Esophagus (tissue), 2 donors: Measurements from ENCODE around the gene NBEA. TPM values are rescaled to one million over a fixed set of nuclear protein-coding genes. Genes with fewer than 3 reads are reported as not detected.

Experiments
- H3K27ac ChIP-seq, 2 donors: one replicate each; pipeline ENCODE4 v1.5.1; 2013; ENCODE audit warnings: low read depth in 2 of 2, mild to moderate bottlenecking in 2 of 2, inconsistent platforms in 1 of 2, low read length in 1 of 2, moderate library complexity in 1 of 2
- H3K27me3 ChIP-seq, 2 donors: one replicate each; pipeline ENCODE4 v1.6.1; 2013; ENCODE audit warnings: low read length in 2 of 2, control low read depth in 1 of 2, mild to moderate bottlenecking in 1 of 2; ENCODE audit not compliant: insufficient read depth in 2 of 2, control insufficient read depth in 1 of 2
- H3K36me3 ChIP-seq, 2 donors: one replicate each; pipeline ENCODE4 v1.6.1; 2013; ENCODE audit warnings: low read length in 1 of 2; ENCODE audit not compliant: control insufficient read depth in 2 of 2, insufficient read depth in 2 of 2
- H3K4me1 ChIP-seq, 2 donors: one replicate each; pipeline ENCODE4 v1.6.1; 2013; ENCODE audit warnings: low read length in 1 of 2; ENCODE audit not compliant: control insufficient read depth in 2 of 2, insufficient read depth in 2 of 2
- H3K4me3 ChIP-seq, 2 donors: one replicate each; pipeline ENCODE4 v1.5.1; 2013; ENCODE audit warnings: low read length in 2 of 2, mild to moderate bottlenecking in 2 of 2, low read depth in 1 of 2, moderate library complexity in 1 of 2
- H3K9me3 ChIP-seq, 2 donors: one replicate each; pipeline ENCODE4 v1.6.1; 2013; ENCODE audit warnings: mild to moderate bottlenecking in 2 of 2, low read depth in 1 of 2, low read length in 1 of 2, moderate library complexity in 1 of 2; ENCODE audit not compliant: control insufficient read depth in 2 of 2, insufficient read depth in 1 of 2
- WGBS, 2 donors: extraction: QIAGEN DNeasy Blood & Tissue Kit; methylation state at CpG; one replicate each; pipeline ENCODE4 v1.1.7; 2013; 5-methylcytosine and 5-hydroxymethylcytosine counted together
- polyA plus RNA-seq, 2 donors: library from polyadenylated mRNA; stranded (reverse); fragments of 200-250 nt; gene quantifications; one replicate each; pipeline ENCODE4 v1.2.3, GENCODE V29; 2013
- donor health status: healthy with polysubstance abuse.
- donor health status: Bipolar disorder and iron deficiency.

NBEA gene
- polyA plus RNA-seq, 2 donors: 0.51 to 1.6 TPM

DNA sequence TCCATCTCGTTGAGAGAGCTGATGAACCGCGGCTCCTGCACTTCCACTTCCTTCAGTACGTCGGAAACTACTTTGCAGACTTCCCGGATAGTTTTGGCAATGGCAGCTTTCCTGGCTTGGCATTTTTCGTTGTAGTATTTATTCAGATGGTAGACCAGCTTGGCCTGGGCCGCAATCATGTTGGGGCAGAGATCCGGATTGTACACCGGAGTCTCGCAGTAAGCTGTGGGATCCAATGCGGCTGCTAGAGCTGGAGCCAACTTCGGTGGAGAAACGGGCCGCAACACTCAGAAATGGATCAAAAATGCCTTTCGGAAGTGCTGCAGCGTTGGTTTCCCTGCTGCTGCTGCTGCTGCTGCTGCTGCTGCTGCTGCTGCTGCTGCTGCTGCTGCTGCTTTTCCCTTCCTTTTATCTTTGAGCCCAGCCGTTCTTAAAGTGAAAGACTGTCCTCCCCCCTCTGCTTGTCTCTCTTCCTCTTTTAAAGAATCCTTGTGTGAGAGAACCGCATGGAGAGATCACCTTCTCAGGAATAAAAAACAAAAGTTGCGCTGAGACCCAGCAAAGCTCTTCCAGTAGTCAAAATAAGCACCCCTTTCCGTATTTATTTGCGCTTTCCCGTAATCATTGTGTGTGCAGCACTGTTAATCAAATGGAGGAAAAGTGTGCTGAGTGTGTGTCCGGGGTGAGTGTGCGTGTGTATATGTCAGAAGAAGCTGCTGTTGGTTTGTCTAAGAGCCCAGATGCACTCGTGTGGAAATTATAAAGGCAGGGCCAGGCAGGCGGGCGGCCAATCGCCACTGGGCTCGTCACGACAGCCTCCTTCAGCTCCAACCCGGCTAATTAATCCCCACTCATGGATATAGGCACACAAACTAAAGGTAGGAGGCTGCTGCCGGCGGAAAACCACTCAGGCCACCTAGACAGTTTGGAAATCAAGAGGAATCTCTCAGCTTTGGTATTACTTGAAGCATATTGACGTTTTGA lies 534.2 kb downstream of the NBEA start, which contains the start of gene MAB21L1:
Gene MAB21L1, minus strand, starts transcription at position 730 of the 984 bp plus-strand sequence. Its CDS starts 551 bp downstream, at position 179.
- H3K36me3 ChIP-seq: no peaks in the 10 kb centered on the region
- peaks cover 0 to 12% of the 10 kb centered on the region in 2 donors for H3K4me1 ChIP-seq
- peak within 1 kb of the TSS in 1 of 2 donors; percentile 1 for H3K27ac ChIP-seq
- peak within 1 kb of the TSS; percentile 32 to 34 for H3K4me3 ChIP-seq
- H3K9me3 ChIP-seq: peaks cover 0 to 12% of the 10 kb centered on the region in 2 donors
- H3K27me3 ChIP-seq: peaks cover 0 to 6% of the 10 kb centered on the region in 2 donors
- WGBS, 2 donors: 30 to 32% methylated on average over 35 of the region's 35 CpGs

DNA sequence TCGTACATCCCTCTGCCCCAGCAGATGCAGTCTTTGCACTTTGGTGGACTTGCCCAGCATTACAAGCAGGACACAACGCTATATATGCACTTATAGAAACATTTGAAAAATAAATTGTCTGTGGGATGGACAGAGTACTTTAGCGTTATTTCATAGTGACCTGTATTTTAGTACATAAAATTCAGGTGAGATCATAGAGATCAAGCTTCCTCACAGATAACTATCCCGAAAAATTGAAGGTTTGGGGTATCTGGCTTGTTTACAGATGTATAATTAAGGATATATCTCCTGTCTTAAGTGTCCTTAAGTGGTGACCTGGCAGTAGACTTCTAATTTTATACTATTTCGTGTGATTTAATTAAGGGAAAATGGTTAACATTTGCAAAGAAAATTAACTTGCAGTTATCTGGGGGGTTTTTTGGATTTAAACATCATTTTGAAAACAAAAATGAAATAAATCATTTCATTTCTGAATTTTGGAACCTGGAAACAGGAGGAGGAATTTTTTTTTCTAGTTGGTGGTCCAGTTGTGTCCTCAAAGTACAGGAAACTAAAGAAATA lies 535.4 kb downstream of the NBEA start:
- Histone ChIP-seq H3K27me3 (peaks cover 0 to 3% of the 10 kb centered on the region in 2 donors), H3K4me3 (no peak overlapping the region), H3K4me1 (peaks cover 0 to 12% of the 10 kb centered on the region in 2 donors), H3K36me3 (no peaks in the 10 kb centered on the region), H3K9me3 (peaks cover 0 to 12% of the 10 kb centered on the region in 2 donors), H3K27ac (no peak overlapping the region)
- WGBS, 2 donors: 58 to 61% methylated on average over 5 of the region's 5 CpGs

DNA sequence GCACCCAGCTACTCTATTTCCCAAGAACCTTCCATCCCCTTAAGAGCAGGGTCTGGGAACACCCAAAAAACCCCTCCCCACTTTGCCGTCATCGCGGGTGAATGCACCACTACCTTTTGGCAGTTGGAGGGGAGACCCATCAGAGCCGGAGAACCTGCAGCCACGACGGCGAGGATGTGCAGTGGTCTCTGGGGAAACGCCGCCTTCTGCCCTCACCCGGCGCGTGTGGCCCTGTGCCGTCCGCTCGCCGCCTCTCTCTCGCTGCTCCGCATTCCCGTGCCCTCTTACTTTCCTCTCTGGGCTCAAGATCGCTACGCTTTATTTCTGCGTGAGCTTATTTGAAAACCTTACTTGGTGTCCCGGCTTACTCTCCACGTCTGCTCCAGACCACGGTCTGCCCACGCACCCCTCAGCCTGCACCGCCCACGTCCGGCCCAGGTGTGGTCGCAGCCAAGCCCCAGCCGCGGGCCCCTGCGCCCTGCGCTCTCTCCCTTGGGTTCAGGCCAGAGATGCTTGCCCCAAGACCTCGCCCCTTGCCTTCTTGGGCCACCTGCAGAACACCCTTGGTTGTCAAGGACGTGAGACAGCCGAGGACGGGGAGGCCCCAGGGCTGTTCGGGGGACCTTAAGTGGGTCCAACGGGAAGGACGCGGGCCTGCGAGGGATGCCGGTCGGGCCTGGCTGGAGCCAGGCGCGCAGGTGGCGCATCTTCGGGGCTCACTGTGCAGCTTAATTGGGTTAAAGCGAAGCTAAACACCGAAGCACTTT lies 536.4 kb downstream of the NBEA start:
- H3K9me3 ChIP-seq: peaks cover 0 to 12% of the 10 kb centered on the region in 2 donors
- H3K36me3 ChIP-seq: no peaks in the 10 kb centered on the region
- 38 to 39% methylated on average over 45 to 51 of the region's 51 CpGs for WGBS, 2 donors
- H3K27ac ChIP-seq: no peak overlapping the region
- peaks cover 0 to 12% of the 10 kb centered on the region in 2 donors for H3K4me1 ChIP-seq
- no peak overlapping the region for H3K4me3 ChIP-seq
- H3K27me3 ChIP-seq: peaks cover 0 to 3% of the 10 kb centered on the region in 2 donors

- no peak overlapping the region for H3K4me3 ChIP-seq
- peaks cover 0 to 12% of the 10 kb centered on the region in 2 donors for H3K4me1 ChIP-seq
- H3K9me3 ChIP-seq: peaks cover 0 to 12% of the 10 kb centered on the region in 2 donors
- H3K36me3 ChIP-seq: no peaks in the 10 kb centered on the region
- WGBS, 2 donors: 71 to 73% methylated on average over 14 of the region's 14 CpGs
- H3K27me3 ChIP-seq: peaks cover 0 to 3% of the 10 kb centered on the region in 2 donors
- H3K27ac ChIP-seq: no peak overlapping the region
Observed at GRCh38 chr13:35479038-35479492, 537.0 kb downstream of the NBEA start.

DNA sequence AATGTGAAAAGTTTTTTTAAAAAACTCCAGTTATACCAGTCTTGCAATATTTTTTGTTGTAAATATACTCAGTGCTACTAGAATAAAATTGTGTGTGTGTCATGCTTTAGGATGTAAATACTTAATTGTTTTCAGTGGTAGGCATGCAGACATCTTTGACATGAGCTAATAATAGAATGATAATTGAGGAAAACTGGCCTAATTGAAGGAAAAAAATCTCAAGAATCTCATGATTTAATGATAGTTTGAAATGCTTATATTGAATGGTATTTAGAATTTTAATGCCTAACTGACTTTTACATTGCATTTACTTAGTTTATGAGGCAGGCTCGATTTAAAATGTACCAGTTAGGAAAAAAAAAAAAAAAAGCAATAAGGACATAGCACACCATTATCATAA lies 537.6 kb downstream of the NBEA start:
- H3K27me3 ChIP-seq: peaks cover 0 to 3% of the 10 kb centered on the region in 2 donors
- H3K4me1 ChIP-seq: peaks cover 0 to 12% of the 10 kb centered on the region in 2 donors
- H3K9me3 ChIP-seq: peaks cover 0 to 12% of the 10 kb centered on the region in 2 donors
- no peaks in the 10 kb centered on the region for H3K36me3 ChIP-seq
- no peak overlapping the region for H3K27ac ChIP-seq
- 80 to 86% methylated on average over 1 of the region's 1 CpG for WGBS, 2 donors
- H3K4me3 ChIP-seq: no peak overlapping the region

DNA sequence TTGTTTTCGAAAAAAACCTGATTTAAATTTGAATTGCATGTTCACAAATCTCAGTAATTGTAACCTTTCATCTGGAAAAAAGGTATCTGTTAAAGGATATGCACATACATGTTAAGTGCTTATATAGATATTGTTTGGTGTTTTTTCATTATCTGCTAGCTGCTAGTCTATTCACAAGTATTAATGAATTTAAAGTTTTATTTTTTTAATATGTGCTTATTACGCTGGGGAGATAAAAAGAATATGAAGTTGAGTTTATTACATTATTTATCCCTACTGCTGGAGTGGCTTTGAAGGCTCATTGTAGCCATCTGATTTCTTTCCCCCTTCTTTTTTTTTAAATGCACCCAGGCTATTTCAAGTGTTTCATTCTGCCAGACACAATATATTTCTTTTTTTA lies 538.3 kb downstream of the NBEA start:
- H3K27me3 ChIP-seq: peaks cover 0 to 3% of the 10 kb centered on the region in 2 donors
- WGBS, 2 donors: 88 to 90% methylated on average over 2 of the region's 2 CpGs
- H3K36me3 ChIP-seq: no peaks in the 10 kb centered on the region
- H3K4me1 ChIP-seq: peaks cover 0 to 8% of the 10 kb centered on the region in 2 donors
- H3K27ac ChIP-seq: no peak overlapping the region
- H3K9me3 ChIP-seq: peaks cover 0 to 7% of the 10 kb centered on the region in 2 donors
- H3K4me3 ChIP-seq: no peak overlapping the region

GRCh38 chr13:35481777-35482176 lies 539.7 kb downstream of the NBEA start:
- 88% methylated on average over 2 of the region's 2 CpGs for WGBS, 2 donors
- no peak overlapping the region for H3K27ac ChIP-seq
- H3K9me3 ChIP-seq: peaks cover 0 to 3% of the 10 kb centered on the region in 2 donors
- H3K4me3 ChIP-seq: no peak overlapping the region
- H3K4me1 ChIP-seq: peaks cover 0 to 3% of the 10 kb centered on the region in 2 donors
- no peaks in the 10 kb centered on the region for H3K36me3 ChIP-seq
- peaks cover 0 to 3% of the 10 kb centered on the region in 2 donors for H3K27me3 ChIP-seq

GRCh38 chr13:35482527-35482926 lies 540.5 kb downstream of the NBEA start:
- WGBS, 2 donors: 80 to 82% methylated on average over 1 of the region's 1 CpG
- Histone ChIP-seq H3K4me1 (peaks cover 0 to 3% of the 10 kb centered on the region in 2 donors), H3K4me3 (no peak overlapping the region), H3K9me3 (peaks cover 0 to 3% of the 10 kb centered on the region in 2 donors), H3K36me3 (no peaks in the 10 kb centered on the region), H3K27ac (no peak overlapping the region), H3K27me3 (no peaks in the 10 kb centered on the region)

- no peaks in the 10 kb centered on the region for H3K4me1 ChIP-seq
- H3K4me3 ChIP-seq: no peak overlapping the region
- H3K36me3 ChIP-seq: no peaks in the 10 kb centered on the region
- 93 to 96% methylated on average over 3 of the region's 3 CpGs for WGBS, 2 donors
- peaks cover 0 to under 1% of the 10 kb centered on the region in 2 donors for H3K9me3 ChIP-seq
- H3K27ac ChIP-seq: no peak overlapping the region
- H3K27me3 ChIP-seq: no peaks in the 10 kb centered on the region
Observed at GRCh38 chr13:35483761-35484160, 541.7 kb downstream of the NBEA start.
